ENCODE data around the gene KRT82.
"Not testable (repeated sequence)": the region's sequence is repeated elsewhere in the genome, so short reads cannot be mapped to it uniquely, and the experiment has no call there.

Gene KRT82

DNA sequence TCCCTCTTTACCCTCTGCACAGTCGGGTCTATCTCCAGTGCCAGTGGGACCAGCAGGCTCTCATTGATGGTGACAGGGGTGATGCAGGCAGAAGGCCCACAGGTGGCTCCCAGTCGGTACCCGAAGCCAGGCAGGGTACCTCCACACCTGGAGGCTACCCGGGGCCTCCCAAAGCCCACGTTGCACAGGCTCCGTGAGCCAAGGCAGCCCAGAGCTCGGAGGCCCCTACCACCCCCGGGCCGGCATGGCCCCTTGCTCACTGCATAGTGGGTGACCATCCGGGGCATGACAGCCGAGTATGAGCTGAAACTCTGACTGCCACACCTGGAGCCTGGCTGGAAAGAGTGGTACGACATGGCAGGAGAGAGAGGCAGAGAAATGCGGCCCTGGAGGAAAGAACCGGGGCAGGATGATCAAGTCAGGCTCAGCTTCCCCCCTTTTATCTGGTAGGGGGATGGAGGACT lies at the start of gene KRT82:
KRT82 (minus strand) TSS at position 414 of the 464 bp plus-strand sequence; CDS start at position 356, 58 bp downstream.
- no peak for DNase-seq (ENCODE audit: low spot score)

DNA sequence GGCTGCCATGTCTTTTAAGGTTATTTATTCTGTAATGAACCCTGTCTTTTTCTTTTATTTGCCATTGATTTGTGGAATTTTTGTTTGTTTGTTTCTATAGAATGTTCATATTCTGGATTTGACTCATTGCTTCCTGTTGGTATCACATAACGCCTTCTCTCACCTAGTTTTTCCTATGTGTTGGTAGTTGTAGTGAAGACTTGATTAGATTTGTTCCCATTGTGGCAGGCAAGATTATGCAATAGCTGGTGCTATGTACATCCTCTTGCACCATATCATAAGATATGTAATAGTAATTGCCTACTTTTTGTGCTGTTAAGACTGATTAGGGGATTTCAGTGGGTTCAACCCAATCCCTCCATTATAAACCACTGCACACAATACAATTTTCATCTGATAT lies 49.7 kb upstream of the KRT82 start:
- DNase-seq (ENCODE audit: low spot score) = no peak

GRCh38 chr12:52454411-52455201 lies 48.5 kb upstream of the KRT82 start:
- no peak for DNase-seq (ENCODE audit: low spot score)

- no peak for DNase-seq (ENCODE audit: low spot score)
Measured at GRCh38 chr12:52452101-52452500, 46.0 kb upstream of the KRT82 start, which contains the start of gene KRT6B. TSS of gene KRT6B (minus strand) at chr12:52452146. CDS start at chr12:52452078, 68 bp downstream.

GRCh38 chr12:52448228-52448627 lies 42.1 kb upstream of the KRT82 start:
- DNase-seq (ENCODE audit: low spot score) = no peak

GRCh38 chr12:52447196-52447595 lies 41.1 kb upstream of the KRT82 start:
- DNase-seq (ENCODE audit: low spot score) = not testable (repeated sequence)

GRCh38 chr12:52446367-52447045 lies 40.4 kb upstream of the KRT82 start:
- DNase-seq (ENCODE audit: low spot score) = no peak

GRCh38 chr12:52445876-52446275 lies 39.7 kb upstream of the KRT82 start:
- DNase-seq (ENCODE audit: low spot score) = no peak

DNA sequence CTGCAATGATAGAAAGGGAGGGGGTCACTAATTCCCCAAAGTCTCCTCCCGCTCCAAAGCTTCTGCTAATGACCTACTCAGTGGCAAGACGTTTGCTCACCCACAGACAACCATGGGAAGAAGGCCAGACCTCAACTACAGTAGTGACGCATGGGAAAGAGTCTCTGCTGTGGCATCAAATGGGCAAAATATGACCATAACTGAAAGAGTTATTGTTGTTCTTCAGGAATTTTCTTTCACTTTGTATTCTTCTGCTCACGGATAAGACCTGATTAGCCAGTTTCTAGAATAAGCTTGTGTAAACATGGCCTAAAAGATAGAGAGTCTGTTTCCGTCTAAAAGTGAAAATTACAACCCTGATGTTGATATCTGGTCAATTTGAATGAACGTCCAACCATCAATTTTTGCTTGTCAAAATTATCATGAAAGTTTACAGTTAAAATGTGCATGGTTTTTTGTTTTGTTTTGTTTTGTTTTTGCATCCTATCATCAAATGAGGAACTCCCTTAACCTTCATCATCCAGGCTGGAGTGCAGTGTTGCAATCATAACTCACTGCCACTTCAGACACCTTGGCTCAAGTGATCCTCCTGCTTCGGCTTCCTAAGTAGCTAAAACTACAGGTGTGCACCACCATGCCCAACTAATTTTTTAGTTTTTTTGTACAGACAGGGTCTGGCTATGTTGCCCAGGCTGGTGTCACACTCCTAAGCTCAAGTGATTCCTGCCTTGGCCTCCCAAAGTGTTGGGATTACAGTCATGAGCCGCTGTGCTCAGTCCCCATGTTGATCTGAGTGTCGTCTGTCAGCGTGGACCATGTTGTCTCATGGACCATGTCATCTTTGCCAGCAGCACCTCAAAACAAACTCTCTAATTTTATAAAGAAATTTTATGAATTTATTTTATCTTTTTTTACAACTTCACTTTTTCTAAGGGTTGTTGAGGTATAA lies 38.8 kb upstream of the KRT82 start:
- DNase-seq (ENCODE audit: low spot score) = no peak

DNA sequence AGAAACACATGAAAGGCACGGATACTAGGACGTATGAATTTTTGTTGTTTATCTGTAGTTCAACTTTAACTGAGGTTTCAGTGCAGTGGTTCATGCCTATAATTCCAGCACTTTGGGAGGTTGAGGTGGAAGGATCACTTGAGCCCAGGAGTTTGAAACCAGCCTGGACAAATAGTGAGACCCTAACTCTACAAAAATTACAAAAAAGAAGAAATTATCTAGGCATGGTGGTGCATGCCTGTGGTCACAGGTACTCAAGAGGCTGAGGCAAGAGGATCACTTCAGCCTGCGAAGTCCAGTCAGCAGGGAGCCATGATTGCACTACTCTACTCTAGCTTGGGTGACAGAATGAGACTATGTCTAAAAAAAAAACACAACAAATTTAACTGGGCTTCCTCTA lies 37.8 kb upstream of the KRT82 start:
- no peak for DNase-seq (ENCODE audit: low spot score)

DNA sequence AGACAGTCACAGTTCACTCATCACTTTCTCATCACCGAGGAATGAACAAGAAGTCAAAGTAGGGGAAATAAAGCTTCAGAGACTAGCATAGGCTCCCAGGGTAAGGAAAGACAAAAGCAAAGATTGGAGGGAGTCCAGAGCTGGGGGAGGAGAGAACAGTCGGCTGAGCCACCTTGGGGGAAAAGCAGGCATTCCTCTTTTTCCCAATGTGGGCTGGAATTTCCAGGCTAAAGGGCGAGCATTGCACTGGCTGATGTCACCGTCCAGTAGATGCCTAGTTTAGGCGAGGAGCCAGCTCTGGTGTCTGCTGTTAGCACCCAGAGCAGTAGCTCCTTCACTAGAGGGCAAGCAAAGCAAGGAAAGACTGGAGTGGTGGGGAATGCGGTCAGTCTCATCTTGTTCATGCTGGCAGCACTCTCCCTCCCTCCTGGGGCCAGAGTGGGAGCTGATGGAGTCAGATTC lies 36.5 kb upstream of the KRT82 start:
- no peak for DNase-seq (ENCODE audit: low spot score)

- no peak for DNase-seq (ENCODE audit: low spot score)
Measured at GRCh38 chr12:52441320-52441911, 35.3 kb upstream of the KRT82 start.

- no peak for DNase-seq (ENCODE audit: low spot score)
Measured at GRCh38 chr12:52440821-52441319, 34.7 kb upstream of the KRT82 start.

GRCh38 chr12:52439845-52440244 lies 33.7 kb upstream of the KRT82 start:
- DNase-seq (ENCODE audit: low spot score) = no peak

DNA sequence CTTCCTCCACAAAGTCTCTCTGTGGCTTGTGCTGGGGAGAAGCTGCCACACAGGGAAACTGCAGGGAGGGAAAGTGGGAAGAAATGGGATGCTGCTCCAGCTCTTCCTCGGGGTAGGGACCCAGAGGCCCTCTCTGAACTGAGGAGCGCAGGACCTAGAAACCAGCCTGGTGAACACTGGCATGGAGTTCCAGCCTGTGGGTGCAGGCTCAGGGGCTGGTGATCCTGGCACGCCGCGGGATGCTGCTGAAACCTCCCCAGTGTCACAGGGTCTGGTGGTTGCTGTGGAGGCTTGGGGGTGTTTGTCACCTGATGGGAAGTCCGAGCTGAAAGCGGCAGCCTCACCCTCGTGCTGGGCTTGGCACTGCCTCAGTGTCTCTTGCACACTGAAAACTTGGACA lies 33.3 kb upstream of the KRT82 start:
- DNase-seq (ENCODE audit: low spot score) = no peak

DNA sequence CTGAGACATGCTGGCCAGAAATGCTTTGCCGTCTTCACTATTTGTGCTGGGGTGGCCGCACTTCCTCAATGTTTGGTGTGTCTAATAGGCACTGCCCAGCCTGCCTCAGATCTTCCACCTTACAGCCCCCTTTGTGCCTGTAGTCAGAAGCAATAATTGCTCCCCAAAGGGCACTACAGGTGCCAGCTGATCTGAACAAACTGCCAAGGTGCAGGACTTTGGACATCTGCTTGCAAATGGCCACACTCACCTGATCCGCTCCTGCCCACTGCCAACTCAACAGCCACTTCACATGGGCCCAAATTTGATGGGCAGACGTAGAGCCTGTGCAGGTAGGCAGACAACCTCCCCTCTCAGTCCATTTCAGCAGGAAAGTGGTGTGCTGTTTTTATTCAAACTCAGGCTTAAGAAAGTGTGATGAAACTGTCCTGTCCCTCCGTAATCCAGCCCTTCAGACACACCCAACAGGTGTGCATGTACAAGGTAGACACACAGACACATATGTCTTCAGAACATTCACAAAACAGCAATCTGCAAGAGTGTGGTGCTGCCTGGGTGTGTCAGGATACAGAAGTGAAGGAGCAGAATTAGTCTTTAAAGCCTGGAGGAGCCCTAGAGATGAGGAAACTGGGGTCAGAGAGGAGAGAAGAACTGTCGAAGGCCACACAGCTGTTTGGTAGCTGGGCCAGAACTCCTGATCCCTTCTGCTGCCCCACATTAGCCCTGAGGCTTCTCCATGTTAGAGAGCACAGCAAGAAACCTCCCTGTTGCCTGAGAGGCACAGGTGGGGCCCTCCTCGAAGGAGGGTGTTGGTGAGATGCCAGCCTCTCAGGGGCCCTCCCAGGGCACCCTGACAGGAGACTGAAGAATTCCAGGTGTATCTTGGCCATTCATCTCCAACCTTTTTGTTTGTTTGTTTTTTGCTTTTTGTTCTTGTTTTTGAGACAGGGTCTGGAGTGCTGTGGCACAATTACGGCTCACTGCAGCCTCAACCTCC lies 32.5 kb upstream of the KRT82 start:
- DNase-seq (ENCODE audit: low spot score) = no peak

DNA sequence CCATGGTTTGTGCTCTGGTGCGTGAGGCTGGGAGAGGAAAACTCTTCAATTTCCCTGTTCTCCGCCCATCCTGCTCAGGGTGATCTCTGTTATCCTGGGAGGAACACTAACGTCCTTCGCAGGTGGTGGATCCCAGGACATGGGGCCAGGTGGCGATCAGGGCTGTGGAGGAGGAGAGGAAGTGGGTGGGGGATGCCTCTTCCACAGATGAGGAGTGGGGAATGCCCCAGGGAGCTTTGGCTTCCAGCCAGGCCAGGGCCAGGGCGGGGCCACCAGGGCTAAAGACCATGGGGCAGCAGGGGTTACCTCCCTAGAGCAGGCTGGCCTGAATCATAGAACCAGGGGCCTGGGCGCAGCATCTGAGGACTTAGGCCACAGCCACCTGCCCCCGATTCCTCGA lies 31.4 kb upstream of the KRT82 start:
- DNase-seq (ENCODE audit: low spot score) = no peak

DNA sequence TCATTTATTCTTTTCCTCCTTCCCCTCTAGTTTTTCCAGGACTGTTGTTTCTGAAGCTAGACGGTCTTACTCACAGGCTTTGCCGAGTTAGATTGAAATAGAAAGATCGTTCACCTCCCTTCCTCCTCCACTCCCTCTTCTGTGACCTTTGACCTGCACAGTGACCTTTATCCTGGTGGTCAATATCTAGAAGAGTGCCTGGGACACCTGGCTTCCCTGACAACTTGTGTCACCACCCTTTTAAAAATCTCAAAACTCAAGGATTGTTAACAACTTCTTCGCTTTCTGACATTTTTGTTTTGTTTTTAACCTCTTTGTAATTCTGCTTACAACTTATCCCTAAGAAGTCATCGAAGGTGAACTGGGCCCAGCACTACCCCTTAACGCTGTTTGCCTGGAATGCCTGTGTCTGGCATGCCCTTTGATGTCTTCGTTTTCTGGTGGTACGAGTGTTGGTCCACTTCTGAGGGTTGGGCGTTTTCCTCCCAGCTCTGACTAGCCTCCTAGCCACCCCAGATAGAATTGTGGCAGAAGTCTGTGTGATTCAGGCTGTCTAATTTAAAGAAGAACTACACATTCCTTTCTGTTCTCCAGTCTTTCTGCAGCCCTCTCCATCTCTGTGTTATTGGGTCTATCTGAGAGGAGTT lies 30.8 kb upstream of the KRT82 start:
- no peak for DNase-seq (ENCODE audit: low spot score)

- no peak for DNase-seq (ENCODE audit: low spot score)
Measured at GRCh38 chr12:52436000-52436827, 30.1 kb upstream of the KRT82 start.

Measured in hepatic stellate cell (primary cell).